AG08395 (cell line): ENCODE results near the gene GPC5.
"Not testable (repeated sequence)": the region's sequence is repeated elsewhere in the genome, so short reads cannot be mapped to it uniquely, and the experiment has no call there.

Experiments
- DNase-seq: peaks from one replicate; pipeline ENCODE4 v3.0.0; 2012; ENCODE audit warnings: mixed read lengths, low spot score

The GPC5 gene

GRCh38 chr13:92262100-92262788 lies 863.8 kb downstream of the GPC5 start:
- DNase-seq, result no peak

DNA sequence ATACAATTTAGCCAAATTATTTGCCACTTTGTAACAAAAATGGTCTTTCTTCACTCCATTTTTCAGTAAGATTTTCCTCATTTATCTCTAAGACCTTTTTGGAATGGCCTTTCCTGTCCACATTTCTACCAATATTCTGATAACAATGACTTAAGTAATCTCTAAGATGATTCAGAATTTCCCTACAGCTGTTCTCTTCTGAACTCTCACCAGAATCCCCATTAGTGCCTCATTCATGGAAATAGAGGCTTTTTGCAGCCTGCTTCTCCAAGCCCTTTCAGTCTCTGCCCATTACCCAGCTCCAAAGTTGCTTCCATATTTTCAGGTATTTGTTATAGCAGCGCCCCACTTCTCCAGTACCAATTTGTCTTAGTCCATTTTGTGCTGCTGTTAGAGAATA lies 867.0 kb downstream of the GPC5 start:
- no peak for DNase-seq

- no peak for DNase-seq
Measured at GRCh38 chr13:92270990-92271389, 872.6 kb downstream of the GPC5 start.

- DNase-seq, result no peak
Measured at GRCh38 chr13:92272177-92272576, 873.8 kb downstream of the GPC5 start.

GRCh38 chr13:92280986-92281385 lies 882.6 kb downstream of the GPC5 start:
- not testable (repeated sequence) for DNase-seq

- not testable (repeated sequence) for DNase-seq
Measured at GRCh38 chr13:92290718-92291307, 892.4 kb downstream of the GPC5 start.

GRCh38 chr13:92294533-92294932 lies 896.1 kb downstream of the GPC5 start:
- DNase-seq, result not testable (repeated sequence)

GRCh38 chr13:92296154-92296671 lies 897.8 kb downstream of the GPC5 start:
- DNase-seq, result not testable (repeated sequence)

GRCh38 chr13:92297971-92298942 lies 899.8 kb downstream of the GPC5 start:
- DNase-seq, result no peak

- DNase-seq, result no peak
Measured at GRCh38 chr13:92300651-92301050, 902.2 kb downstream of the GPC5 start.

GRCh38 chr13:92303428-92303827 lies 905.0 kb downstream of the GPC5 start:
- DNase-seq, result peak; percentile 2

DNA sequence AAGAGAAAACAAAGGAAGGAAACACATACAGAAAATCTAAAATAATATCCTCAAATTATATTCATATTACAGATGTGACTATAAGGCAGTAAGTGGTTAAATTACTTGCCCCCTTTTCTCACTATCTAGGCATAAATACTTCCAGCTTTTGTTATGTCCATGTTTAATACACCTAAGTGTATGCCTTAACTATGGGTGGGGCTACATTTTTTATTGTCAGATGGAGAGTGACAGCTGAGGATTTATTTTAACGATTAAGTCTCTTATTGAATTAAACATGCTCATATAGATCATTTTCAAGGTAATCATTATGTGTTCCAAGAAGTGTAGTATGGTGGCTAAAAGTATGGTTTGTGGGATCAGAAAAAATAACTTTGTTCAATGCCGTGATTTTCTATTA lies 909.3 kb downstream of the GPC5 start:
- no peak for DNase-seq

DNA sequence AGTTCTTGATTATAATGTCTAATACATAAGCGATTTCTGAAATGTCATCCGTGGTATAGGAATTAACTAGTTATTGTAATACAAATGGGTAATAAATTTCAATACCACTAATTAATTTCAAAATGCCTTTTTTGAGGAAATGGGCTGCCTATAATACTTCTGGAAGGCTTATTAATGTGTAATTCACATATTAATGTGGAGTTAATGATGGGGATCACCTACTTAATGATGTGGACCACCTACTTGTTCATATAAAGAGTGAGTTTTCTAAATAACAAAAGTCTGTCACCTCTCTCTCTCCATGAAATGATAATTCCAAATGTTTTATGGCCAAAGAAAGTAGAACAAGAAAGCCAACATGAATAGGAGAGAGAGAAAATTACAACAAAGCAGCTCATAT lies 914.4 kb downstream of the GPC5 start:
- DNase-seq, result no peak

GRCh38 chr13:92313382-92313781 lies 915.0 kb downstream of the GPC5 start:
- no peak for DNase-seq

DNA sequence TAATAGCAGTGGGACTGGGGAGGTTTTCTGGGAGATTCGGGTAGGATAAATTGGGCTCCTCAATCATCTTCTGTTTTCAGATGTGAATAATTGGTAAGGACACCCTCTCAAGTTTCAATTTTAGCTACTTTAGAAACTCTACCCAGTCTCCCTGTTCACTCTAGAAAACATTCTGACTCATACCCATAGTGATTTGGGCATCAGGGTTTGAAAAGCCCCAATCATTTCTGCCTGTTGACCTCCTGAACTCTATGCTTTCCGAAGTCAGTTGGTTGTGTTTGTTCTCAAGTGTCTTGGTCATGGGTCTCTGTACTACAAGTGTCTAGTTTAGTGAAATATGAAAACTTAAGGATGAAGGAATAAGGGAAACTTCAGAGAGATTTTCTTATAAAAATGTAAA lies 916.8 kb downstream of the GPC5 start:
- no peak for DNase-seq

DNA sequence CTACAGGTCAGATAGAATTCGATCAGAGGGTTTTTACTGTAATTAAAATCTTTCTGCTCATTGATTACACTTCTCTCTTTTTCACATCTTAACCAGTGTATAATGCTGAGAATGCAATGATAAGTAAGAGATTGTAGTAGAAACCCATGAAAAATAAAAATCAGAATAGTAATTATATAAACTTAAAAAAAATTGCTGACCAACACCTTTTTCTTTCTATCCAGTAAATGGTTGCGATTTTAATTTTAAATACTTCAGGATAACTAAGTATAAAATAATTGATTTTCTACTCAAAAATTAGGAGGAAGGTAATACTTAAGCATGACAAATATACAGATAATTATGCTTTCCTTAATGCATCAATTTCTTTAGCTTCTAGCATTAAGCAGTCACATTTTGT lies 917.6 kb downstream of the GPC5 start:
- DNase-seq, result no peak

GRCh38 chr13:92317066-92317465 lies 918.6 kb downstream of the GPC5 start:
- DNase-seq, result no peak

- no peak for DNase-seq
Measured at GRCh38 chr13:92320323-92320722, 921.9 kb downstream of the GPC5 start.

- DNase-seq, result no peak
Measured at GRCh38 chr13:92321174-92321573, 922.8 kb downstream of the GPC5 start.

DNA sequence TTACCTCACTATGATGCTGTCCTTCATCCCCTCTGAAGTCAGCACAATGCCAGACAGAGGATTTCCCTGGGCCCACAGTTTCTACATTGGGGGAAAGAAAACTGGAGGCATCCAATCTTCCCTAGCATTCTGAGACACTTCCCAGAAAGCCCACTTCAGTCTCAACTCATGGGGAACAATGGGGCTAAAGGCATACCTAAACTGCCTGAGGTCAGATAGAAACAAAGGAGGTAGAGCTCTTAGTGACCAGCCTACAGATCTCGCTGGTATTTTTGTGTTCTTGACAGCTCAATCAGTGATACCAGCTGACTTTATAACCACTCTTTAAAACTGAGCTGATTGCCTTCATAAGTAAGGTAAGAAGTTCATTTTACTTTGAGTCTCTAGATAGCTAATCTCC lies 947.2 kb downstream of the GPC5 start:
- DNase-seq, result no peak

DNA sequence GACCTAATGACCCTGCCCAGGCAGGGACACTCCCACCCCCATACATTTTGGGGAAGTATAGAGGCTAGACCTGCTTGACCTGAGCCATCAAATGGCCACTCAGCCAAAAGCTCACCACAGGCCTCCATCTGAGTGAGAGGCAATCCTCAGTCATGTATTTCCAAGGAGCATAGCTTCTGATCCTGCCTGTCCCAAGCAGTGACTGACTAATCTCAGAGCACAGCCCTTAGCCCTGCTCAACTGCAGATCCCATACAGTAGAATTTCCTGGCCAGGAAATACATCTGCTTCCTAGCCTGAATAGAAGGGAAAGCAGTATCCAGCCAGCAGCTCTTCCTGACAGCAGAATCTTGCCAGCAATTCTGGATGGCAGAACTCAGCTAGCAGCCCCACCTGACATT lies 947.6 kb downstream of the GPC5 start:
- DNase-seq, result no peak

- no peak for DNase-seq
Measured at GRCh38 chr13:92354583-92354982, 956.2 kb downstream of the GPC5 start.

DNA sequence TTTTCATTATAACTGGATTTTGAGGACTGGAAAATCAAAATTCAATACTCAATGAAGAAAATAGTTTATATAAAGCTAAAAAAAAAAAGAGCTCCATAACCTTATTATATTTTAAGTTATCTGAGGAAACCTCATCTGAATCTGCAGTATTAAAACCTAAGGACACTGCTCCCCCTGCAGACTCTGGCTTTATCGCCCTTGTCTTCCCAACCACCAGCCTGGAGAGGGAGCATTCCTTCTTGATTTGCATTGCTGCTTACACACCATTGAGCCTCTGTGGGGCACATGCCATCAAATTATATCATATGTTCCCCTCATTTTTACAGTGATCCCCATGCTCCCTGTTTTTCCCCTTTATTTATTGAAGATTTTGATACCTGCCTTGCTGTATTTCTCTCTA lies 956.8 kb downstream of the GPC5 start:
- no peak for DNase-seq
